Breast epithelium (tissue), 4 donors: ENCODE results near the gene DCK. TPM values are rescaled to one million over a fixed set of nuclear protein-coding genes. Genes with fewer than 3 reads are reported as not detected.
"Not testable (repeated sequence)": the region's sequence is repeated elsewhere in the genome, so short reads cannot be mapped to it uniquely, and the experiment has no call there.

Experiments used
- DNase-seq, 2 donors: peaks; one replicate each; pipeline ENCODE4 v3.0.0-alpha.2; 2019; ENCODE audit warnings: low spot score in 2 of 2
- H3K27ac ChIP-seq, 2 donors: fragments of 200-600 bp; sonication (generic) in 1 of 2; one replicate each; pipeline ENCODE4 v1.5.1; 2016 to 2019; ENCODE audit warnings: mild to moderate bottlenecking in 1 of 2
- H3K27me3 ChIP-seq, 2 donors: fragments of 200-600 bp; sonication (generic) in 1 of 2; one replicate each; pipeline versions ENCODE4 v1.5.1 to v1.6.0; 2017 to 2019; ENCODE audit warnings: control low read depth in 1 of 2, mild to moderate bottlenecking in 1 of 2
- H3K36me3 ChIP-seq: fragments of 200-600 bp; one replicate; pipeline ENCODE4 v1.5.1; 2019
- H3K4me1 ChIP-seq, 2 donors: fragments of 200-600 bp; sonication (generic); one replicate each; pipeline ENCODE4 v1.5.1; 2016 to 2019; ENCODE audit warnings: control low read depth in 1 of 2
- H3K4me3 ChIP-seq, 3 donors: fragments of 200-600 bp; sonication (generic); 1 replicate in 2 of 3; 2 replicates in 1 of 3; pipeline ENCODE4 v1.5.1; 2016 to 2019; ENCODE audit warnings: mild to moderate bottlenecking in 3 of 3, moderate library complexity in 2 of 3
- H3K9me3 ChIP-seq, 2 donors: fragments of 200-600 bp; sonication (generic) in 1 of 2; one replicate each; pipeline ENCODE4 v1.5.1; 2016 to 2019; ENCODE audit warnings: control low read depth in 1 of 2
- POLR2A ChIP-seq: fragments of 450-650 bp; IDR thresholded peaks from one replicate; pipeline ENCODE4 v1.6.1; 2016; ENCODE audit warnings: antibody characterized with exemption, mild to moderate bottlenecking, moderate library complexity
- POLR2AphosphoS5 ChIP-seq, 3 donors: sonication (generic); formaldehyde crosslinking; IDR thresholded peaks; one replicate each; pipeline ENCODE4 v1.6.1; 2017; ENCODE audit warnings: antibody characterized with exemption in 3 of 3
- intact Hi-C: fragments of 100-400 bp; cut with DNase I; formaldehyde crosslinking; loops from one replicate; pipeline ENCODE4 v1.15.1; 2023; ENCODE audit warnings: low total_unique reads
- total RNA-seq, 3 donors: library from RNA; depleted of rRNA; stranded (reverse); fragments of >200 nt; gene quantifications; one replicate each; pipeline ENCODE4 v1.1.0, GENCODE V29; 2016
- TF ChIP-seq, protein P1 (sequence below), 3 donors: fragments of 450-650 bp; IDR thresholded peaks; one replicate each; pipeline ENCODE4 v1.5.1; 2016 to 2017; ENCODE audit warnings: antibody characterized with exemption in 3 of 3, mild to moderate bottlenecking in 3 of 3, moderate library complexity in 3 of 3

DCK gene
- total RNA-seq, 3 donors from 2014 or later = 11.8 to 23.0 (median 17.4) TPM

GRCh38 chr4:71020611-71021010 lies 27.2 kb downstream of the DCK start:
- Histone ChIP-seq H3K27ac (no peak overlapping the region), H3K36me3 (no peaks in the 10 kb centered on the region), H3K4me1 (no peaks in the 10 kb centered on the region), H3K27me3 (no peaks in the 10 kb centered on the region), H3K4me3 (no peak overlapping the region), H3K9me3 (no peaks in the 10 kb centered on the region)
- intact Hi-C loops = no loop called here
- DNase-seq = no peak
- TF ChIP-seq POLR2AphosphoS5 (IDR thresholded peaks at IDR 0.05) (no peak), POLR2A (no peak)
- TF ChIP-seq, protein P1, sequence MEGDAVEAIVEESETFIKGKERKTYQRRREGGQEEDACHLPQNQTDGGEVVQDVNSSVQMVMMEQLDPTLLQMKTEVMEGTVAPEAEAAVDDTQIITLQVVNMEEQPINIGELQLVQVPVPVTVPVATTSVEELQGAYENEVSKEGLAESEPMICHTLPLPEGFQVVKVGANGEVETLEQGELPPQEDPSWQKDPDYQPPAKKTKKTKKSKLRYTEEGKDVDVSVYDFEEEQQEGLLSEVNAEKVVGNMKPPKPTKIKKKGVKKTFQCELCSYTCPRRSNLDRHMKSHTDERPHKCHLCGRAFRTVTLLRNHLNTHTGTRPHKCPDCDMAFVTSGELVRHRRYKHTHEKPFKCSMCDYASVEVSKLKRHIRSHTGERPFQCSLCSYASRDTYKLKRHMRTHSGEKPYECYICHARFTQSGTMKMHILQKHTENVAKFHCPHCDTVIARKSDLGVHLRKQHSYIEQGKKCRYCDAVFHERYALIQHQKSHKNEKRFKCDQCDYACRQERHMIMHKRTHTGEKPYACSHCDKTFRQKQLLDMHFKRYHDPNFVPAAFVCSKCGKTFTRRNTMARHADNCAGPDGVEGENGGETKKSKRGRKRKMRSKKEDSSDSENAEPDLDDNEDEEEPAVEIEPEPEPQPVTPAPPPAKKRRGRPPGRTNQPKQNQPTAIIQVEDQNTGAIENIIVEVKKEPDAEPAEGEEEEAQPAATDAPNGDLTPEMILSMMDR (IDR thresholded peaks at IDR 0.05) = no peak

DNA sequence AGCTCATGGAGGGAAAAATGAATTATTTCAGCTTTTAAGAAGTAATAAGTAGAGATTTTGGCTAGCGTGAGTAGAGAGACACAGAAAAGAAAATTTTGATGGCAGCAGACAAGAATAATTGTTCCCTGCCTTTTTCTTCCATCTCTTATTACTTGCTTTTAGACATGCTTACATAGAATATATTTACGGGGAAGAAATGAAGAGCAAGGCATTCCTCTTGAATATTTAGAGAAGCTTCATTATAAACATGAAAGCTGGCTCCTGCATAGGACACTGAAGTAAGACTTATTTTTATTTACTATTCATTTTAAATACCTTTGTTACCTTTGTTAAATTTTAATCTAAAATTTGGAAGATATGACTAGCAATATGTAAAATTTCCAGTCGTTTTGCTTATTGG lies 32.2 kb downstream of the DCK start:
- Histone ChIP-seq H3K27ac (no peak overlapping the region), H3K4me3 (no peak overlapping the region), H3K9me3 (no peaks in the 10 kb centered on the region), H3K4me1 (no peaks in the 10 kb centered on the region), H3K36me3 (no peaks in the 10 kb centered on the region), H3K27me3 (no peaks in the 10 kb centered on the region)
- DNase-seq = no peak
- TF ChIP-seq, protein P1 (IDR thresholded peaks at IDR 0.05) = no peak
- TF ChIP-seq POLR2AphosphoS5 (IDR thresholded peaks at IDR 0.05) (no peak), POLR2A (no peak)
- intact Hi-C loops = no loop called here

DNA sequence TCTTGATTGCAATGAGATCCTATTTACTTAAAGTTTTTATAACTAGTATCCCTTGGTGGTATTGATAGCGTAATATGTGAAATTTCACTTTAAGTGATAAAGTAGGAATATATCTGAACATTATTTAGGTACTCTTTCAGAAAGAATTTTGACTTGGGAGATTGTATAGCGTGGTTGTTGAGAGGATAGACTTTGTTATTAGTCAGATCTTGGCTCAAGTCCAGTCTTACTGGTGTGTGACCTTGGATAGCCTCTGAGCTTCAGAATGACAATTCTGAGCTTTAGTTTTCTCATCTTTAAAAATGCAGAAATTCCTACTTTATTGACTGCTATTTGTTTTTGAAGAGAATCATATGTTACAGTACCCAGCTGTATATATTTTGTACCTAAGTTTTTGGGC lies 32.6 kb downstream of the DCK start:
- no peaks in the 10 kb centered on the region for H3K4me1 ChIP-seq
- intact Hi-C loops = no loop called here
- H3K27me3 ChIP-seq = no peaks in the 10 kb centered on the region
- no peak for DNase-seq
- H3K27ac ChIP-seq = no peak overlapping the region
- H3K9me3 ChIP-seq = no peaks in the 10 kb centered on the region
- H3K36me3 ChIP-seq = no peaks in the 10 kb centered on the region
- TF ChIP-seq, protein P1 (IDR thresholded peaks at IDR 0.05) = no peak
- no peak for TF ChIP-seq POLR2A
- no peak for TF ChIP-seq POLR2AphosphoS5 (IDR thresholded peaks at IDR 0.05)
- no peak overlapping the region for H3K4me3 ChIP-seq

GRCh38 chr4:71027611-71028010 lies 34.2 kb downstream of the DCK start:
- no peak for TF ChIP-seq POLR2A
- TF ChIP-seq, protein P1 (IDR thresholded peaks at IDR 0.05) = no peak
- TF ChIP-seq POLR2AphosphoS5 (IDR thresholded peaks at IDR 0.05) = no peak
- no peaks in the 10 kb centered on the region for H3K9me3 ChIP-seq
- no peak for DNase-seq
- no peak overlapping the region for H3K27ac ChIP-seq
- H3K27me3 ChIP-seq = no peaks in the 10 kb centered on the region
- H3K36me3 ChIP-seq = no peaks in the 10 kb centered on the region
- intact Hi-C loops = no loop called here
- no peaks in the 10 kb centered on the region for H3K4me1 ChIP-seq
- H3K4me3 ChIP-seq = no peak overlapping the region

GRCh38 chr4:71029504-71029903 lies 36.1 kb downstream of the DCK start:
- TF ChIP-seq POLR2A (no peak), POLR2AphosphoS5 (IDR thresholded peaks at IDR 0.05) (no peak)
- TF ChIP-seq, protein P1 (IDR thresholded peaks at IDR 0.05) = no peak
- H3K27ac ChIP-seq = no peak overlapping the region
- H3K27me3 ChIP-seq = no peaks in the 10 kb centered on the region
- intact Hi-C loops = no loop called here
- H3K4me1 ChIP-seq = no peaks in the 10 kb centered on the region
- no peak for DNase-seq
- H3K9me3 ChIP-seq = no peaks in the 10 kb centered on the region
- H3K36me3 ChIP-seq = no peaks in the 10 kb centered on the region
- H3K4me3 ChIP-seq = no peak overlapping the region

DNA sequence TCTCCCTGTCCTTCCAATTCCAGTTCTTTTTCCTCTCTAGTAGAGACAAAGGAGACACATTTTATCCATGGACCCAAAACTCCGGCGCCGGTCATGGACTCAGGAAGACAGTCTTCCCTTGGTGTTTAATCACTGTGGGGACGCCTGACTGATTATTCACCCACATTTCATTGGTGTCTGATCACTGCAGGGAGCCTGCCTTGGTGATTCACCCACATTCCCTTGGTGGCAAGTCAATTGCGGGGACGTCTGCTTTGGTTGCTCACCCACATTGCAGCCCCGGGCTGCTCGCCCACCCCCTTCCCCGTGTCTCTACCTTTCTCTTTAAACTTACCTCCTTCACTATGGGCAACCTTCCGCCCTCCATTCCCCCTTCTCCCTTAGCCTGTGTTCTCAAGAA lies 38.7 kb downstream of the DCK start:
- H3K4me1 ChIP-seq, H3K27ac ChIP-seq, H3K27me3 ChIP-seq, H3K4me3 ChIP-seq, H3K9me3 ChIP-seq, DNase-seq, H3K36me3 ChIP-seq, intact Hi-C loops: not testable (repeated sequence)
